ENCODE results near the gene CRADD. TPM values are rescaled to one million over a fixed set of nuclear protein-coding genes. Genes with fewer than 3 reads are reported as not detected.

CRADD gene
- total RNA-seq, 4 donors from 2014 or later, result 23.5 to 35.3 (median 26.1) TPM

DNA sequence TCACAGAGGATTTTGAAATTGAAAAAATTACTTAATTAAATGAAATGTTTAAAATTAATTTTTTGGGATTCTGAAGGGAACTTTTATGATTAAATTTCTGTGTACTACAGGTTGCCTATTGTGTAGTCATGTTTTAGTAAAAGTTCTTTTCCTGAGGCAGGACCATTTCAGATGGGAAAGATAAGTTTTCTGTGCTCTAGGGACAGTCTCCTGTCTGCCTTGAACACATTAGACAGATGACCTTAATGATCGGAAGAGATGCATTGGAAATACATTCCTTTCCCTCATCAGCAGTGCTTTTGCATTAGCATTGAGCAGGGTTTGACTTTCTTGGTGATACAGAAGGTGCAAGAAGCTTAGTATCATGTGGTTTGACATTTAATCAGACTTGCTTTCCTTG lies 28.1 kb downstream of the CRADD start:
- H3K27me3 ChIP-seq, result no peaks in the 10 kb centered on the region
- WGBS, result 90% methylated on average over 1 of the region's 1 CpG
- no peak overlapping the region for H3K4me3 ChIP-seq
- no peak overlapping the region for H3K27ac ChIP-seq (replicated peaks in 1 of 4)
- peaks cover 0 to 15% (median 9%) of the 10 kb centered on the region in 4 donors for H3K9me3 ChIP-seq
- peaks cover 18 to 47% (median 42%) of the 10 kb centered on the region in 4 donors for H3K4me1 ChIP-seq
- intact Hi-C loops (cut with DNase I), result no loop called here
- TF ChIP-seq POLR2A (IDR thresholded peaks at IDR 0.05; ENCODE audit: low read depth), result no peak
- TF ChIP-seq POLR2AphosphoS5 (IDR thresholded peaks at IDR 0.05), result no peak
- no peak for TF ChIP-seq CTCF (IDR thresholded peaks at IDR 0.05)
- no peak for TF ChIP-seq EP300 (IDR thresholded peaks at IDR 0.05)
- H3K36me3 ChIP-seq, result no peaks in the 10 kb centered on the region
- DNase-seq (ENCODE audit: extremely low spot score), result no peak

DNA sequence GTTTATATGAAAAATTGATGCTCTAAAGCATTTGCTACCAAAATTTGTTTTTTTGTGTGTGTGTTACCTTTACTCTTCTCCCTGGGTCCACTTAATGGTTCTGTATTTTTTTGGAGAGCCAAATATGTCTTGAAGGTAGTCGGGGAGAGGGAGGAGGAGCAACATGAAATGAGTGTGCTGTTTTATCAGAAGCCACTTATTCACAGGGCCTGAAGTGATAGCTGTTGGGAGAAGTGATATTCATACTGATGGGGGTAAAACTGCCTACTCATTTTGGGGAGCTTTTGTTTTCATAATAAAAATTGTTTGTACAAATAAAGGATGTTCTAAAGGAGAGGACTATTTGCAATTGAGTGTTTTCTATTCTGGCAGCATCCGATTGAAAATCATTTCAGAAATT lies 29.2 kb downstream of the CRADD start:
- H3K4me3 ChIP-seq, result no peak overlapping the region
- 73% methylated on average over 2 of the region's 2 CpGs for WGBS
- intact Hi-C loops (cut with DNase I), result no loop called here
- H3K4me1 ChIP-seq, result peaks cover 15 to 54% (median 48%) of the 10 kb centered on the region in 4 donors
- H3K27ac ChIP-seq (replicated peaks in 1 of 4), result no peak overlapping the region
- H3K9me3 ChIP-seq, result peaks cover 0 to 15% (median 10%) of the 10 kb centered on the region in 4 donors
- H3K27me3 ChIP-seq, result no peaks in the 10 kb centered on the region
- DNase-seq (ENCODE audit: extremely low spot score), result no peak
- no peak for TF ChIP-seq POLR2A (IDR thresholded peaks at IDR 0.05; ENCODE audit: low read depth)
- no peak for TF ChIP-seq POLR2AphosphoS5 (IDR thresholded peaks at IDR 0.05)
- TF ChIP-seq CTCF (IDR thresholded peaks at IDR 0.05), result no peak
- no peak for TF ChIP-seq EP300 (IDR thresholded peaks at IDR 0.05)
- H3K36me3 ChIP-seq, result no peaks in the 10 kb centered on the region

DNA sequence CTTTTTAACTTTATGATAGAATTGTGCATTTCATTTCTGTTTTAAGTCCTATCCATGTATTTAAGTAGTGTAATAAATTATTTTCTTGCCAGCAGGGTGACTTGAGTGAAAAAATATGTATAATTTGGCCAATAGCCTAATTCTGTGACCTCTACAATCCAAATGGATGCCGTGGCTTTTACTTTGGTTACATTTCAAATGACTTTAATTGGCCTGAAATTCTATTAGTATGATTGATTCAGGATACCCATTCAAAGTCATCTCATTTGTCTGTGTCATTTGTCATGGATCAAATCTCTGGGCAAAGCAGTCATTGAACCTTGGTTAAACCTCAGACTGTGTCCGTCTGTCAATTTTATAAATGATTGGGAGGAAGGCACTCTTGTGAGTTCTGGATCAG lies 29.6 kb downstream of the CRADD start:
- Histone ChIP-seq H3K4me1 (peaks cover 15 to 58% (median 52%) of the 10 kb centered on the region in 4 donors), H3K4me3 (no peak overlapping the region), H3K27me3 (no peaks in the 10 kb centered on the region), H3K36me3 (no peaks in the 10 kb centered on the region), H3K9me3 (peaks cover 0 to 15% (median 10%) of the 10 kb centered on the region in 4 donors), H3K27ac (replicated peaks in 1 of 4) (no peak overlapping the region)
- DNase-seq (ENCODE audit: extremely low spot score), result no peak
- 58% methylated on average over 2 of the region's 2 CpGs for WGBS
- intact Hi-C loops (cut with DNase I), result no loop called here
- TF ChIP-seq POLR2A (IDR thresholded peaks at IDR 0.05; ENCODE audit: low read depth) (no peak), POLR2AphosphoS5 (IDR thresholded peaks at IDR 0.05) (no peak), CTCF (IDR thresholded peaks at IDR 0.05) (no peak), EP300 (IDR thresholded peaks at IDR 0.05) (no peak)

GRCh38 chr12:93707836-93708235 lies 30.7 kb downstream of the CRADD start:
- Histone ChIP-seq H3K27ac (replicated peaks in 1 of 4) (no peak overlapping the region), H3K4me3 (no peak overlapping the region), H3K36me3 (no peaks in the 10 kb centered on the region), H3K27me3 (no peaks in the 10 kb centered on the region), H3K4me1 (peaks cover 15 to 67% (median 59%) of the 10 kb centered on the region in 4 donors), H3K9me3 (peaks cover 0 to 15% (median 10%) of the 10 kb centered on the region in 4 donors)
- intact Hi-C loops (cut with DNase I), result no loop called here
- 97% methylated on average over 1 of the region's 1 CpG for WGBS
- no peak for TF ChIP-seq CTCF (IDR thresholded peaks at IDR 0.05)
- no peak for TF ChIP-seq POLR2AphosphoS5 (IDR thresholded peaks at IDR 0.05)
- no peak for TF ChIP-seq POLR2A (IDR thresholded peaks at IDR 0.05; ENCODE audit: low read depth)
- no peak for DNase-seq (ENCODE audit: extremely low spot score)

- no peak overlapping the region for H3K4me3 ChIP-seq
- H3K4me1 ChIP-seq, result peaks cover 19 to 67% (median 53%) of the 10 kb centered on the region in 4 donors
- no peak for DNase-seq (ENCODE audit: extremely low spot score)
- intact Hi-C loops (cut with DNase I), result no loop called here
- TF ChIP-seq POLR2AphosphoS5 (IDR thresholded peaks at IDR 0.05), result no peak
- TF ChIP-seq CTCF (IDR thresholded peaks at IDR 0.05), result no peak
- no peak for TF ChIP-seq EP300 (IDR thresholded peaks at IDR 0.05)
- no peak for TF ChIP-seq POLR2A (IDR thresholded peaks at IDR 0.05; ENCODE audit: low read depth)
- whole genome bisulfite sequencing, result 97% methylated on average over 2 of the region's 2 CpGs
- no peak overlapping the region for H3K27ac ChIP-seq (replicated peaks in 1 of 4)
- no peaks in the 10 kb centered on the region for H3K36me3 ChIP-seq
- H3K9me3 ChIP-seq, result peaks cover 0 to 15% (median 10%) of the 10 kb centered on the region in 4 donors
- H3K27me3 ChIP-seq, result no peaks in the 10 kb centered on the region
Measured at GRCh38 chr12:93708952-93709351, 31.8 kb downstream of the CRADD start.
